Keratinocyte (primary cell): ENCODE results near the gene EN2. TPM values are rescaled to one million over a fixed set of nuclear protein-coding genes. Genes with fewer than 3 reads are reported as not detected.

Source experiments
- DNase-seq: peaks from one replicate; pipeline ENCODE4 v3.0.0-alpha.2; 2011; ENCODE audit warnings: low read depth, missing footprints, low spot score
- FAIRE-seq: peaks from 2 replicates; lab custom pipeline; 2011; peaks lifted over from hg19 to GRCh38; lab: Jason Lieb, UNC
- H2AFZ ChIP-seq: 2 replicates; pipeline ENCODE4 v1.6.0; 2012; ENCODE audit warnings: low read length, control low read depth, inconsistent platforms; ENCODE audit not compliant: control insufficient read depth
- H3K27ac ChIP-seq: 2 replicates; pipeline ENCODE4 v1.5.1; 2011; ENCODE audit warnings: low read length; ENCODE audit not compliant: control insufficient read depth, insufficient read depth
- H3K27me3 ChIP-seq: 3 replicates; pipeline ENCODE4 v1.6.0; 2011; ENCODE audit warnings: low read length; ENCODE audit not compliant: control insufficient read depth, insufficient read depth; ENCODE audit errors: extremely low read depth
- H3K36me3 ChIP-seq, 2 experiments: 2 replicates in 1 of 2; 3 replicates in 1 of 2; pipeline ENCODE4 v1.5.1; 2011; ENCODE audit warnings: low read length in 2 of 2, mild to moderate bottlenecking in 1 of 2; ENCODE audit not compliant: control insufficient read depth in 2 of 2, insufficient read depth in 2 of 2; ENCODE audit errors: extremely low read depth in 1 of 2
- H3K4me1 ChIP-seq: 3 replicates; pipeline ENCODE4 v1.5.1; 2011; ENCODE audit warnings: low read length; ENCODE audit not compliant: control insufficient read depth, insufficient read depth; ENCODE audit errors: extremely low read depth
- H3K4me2 ChIP-seq: 3 replicates; pipeline ENCODE4 v1.6.0; 2011; ENCODE audit warnings: low read depth, low read length; ENCODE audit not compliant: control insufficient read depth, insufficient read depth; ENCODE audit errors: extremely low read depth
- H3K4me3 ChIP-seq, 3 experiments: fragments of 200-600 bp in 1 of 3; sonication (generic) in 1 of 3; 2 replicates in 2 of 3; 3 replicates in 1 of 3; pipeline ENCODE4 v1.5.1; 2011 to 2016; ENCODE audit warnings: low read length in 3 of 3, mild to moderate bottlenecking in 3 of 3, control low read depth in 2 of 3, inconsistent platforms in 1 of 3, low read depth in 1 of 3, mixed read lengths in 1 of 3, mixed run types in 1 of 3, moderate library complexity in 1 of 3; ENCODE audit not compliant: control insufficient read depth in 2 of 3, insufficient read depth in 2 of 3; ENCODE audit errors: extremely low read depth in 1 of 3
- H3K79me2 ChIP-seq: 2 replicates; pipeline ENCODE4 v1.6.0; 2012; ENCODE audit warnings: low read length; ENCODE audit not compliant: control insufficient read depth, insufficient read depth
- H3K9ac ChIP-seq: 3 replicates; pipeline ENCODE4 v1.6.0; 2011; ENCODE audit warnings: low read length; ENCODE audit not compliant: control insufficient read depth, insufficient read depth; ENCODE audit errors: extremely low read depth
- H3K9me1 ChIP-seq: 3 replicates; pipeline ENCODE4 v1.6.0; 2011; ENCODE audit warnings: low read length; ENCODE audit not compliant: control insufficient read depth, insufficient read depth; ENCODE audit errors: extremely low read depth
- H3K9me3 ChIP-seq: 2 replicates; pipeline ENCODE4 v1.5.1; 2012; ENCODE audit warnings: low read depth, low read length; ENCODE audit not compliant: control insufficient read depth
- H4K20me1 ChIP-seq: 3 replicates; pipeline ENCODE4 v1.6.0; 2011; ENCODE audit warnings: low read length; ENCODE audit not compliant: control insufficient read depth, insufficient read depth; ENCODE audit errors: extremely low read depth
- CTCF ChIP-seq, 3 experiments: IDR thresholded peaks in 1 of 3; conservative IDR thresholded peaks in 1 of 3; optimal IDR thresholded peaks in 1 of 3; 2 replicates in 2 of 3; 3 replicates in 1 of 3; pipeline versions ENCODE3 to v1.5.1; 2011; ENCODE audit warnings: low read length in 3 of 3, mild to moderate bottlenecking in 3 of 3, moderate library complexity in 2 of 3, control low read depth in 1 of 3, inconsistent platforms in 1 of 3; ENCODE audit not compliant: insufficient read depth in 2 of 3; ENCODE audit errors: extremely low read depth in 1 of 3
- EZH2 ChIP-seq: IDR thresholded peaks from one replicate; pipeline ENCODE4 v1.6.1; 2012; ENCODE audit warnings: inconsistent platforms, mild to moderate bottlenecking, low read length, moderate library complexity
- dilution Hi-C: fragments of 300-500 bp; cut with MboI; formaldehyde crosslinking; loops from one replicate; pipeline ENCODE4 v1.7.0; 2020; ENCODE audit warnings: low sequenced_read_pairs; ENCODE audit not compliant: extremely low pct_ligation_motif_present
- polyA plus RNA-seq, 5 experiments: library from polyadenylated mRNA; depleted of rRNA in 3 of 5; stranded (reverse) in 3 of 5; stranded (forward) in 1 of 5; unstranded in 1 of 5; fragments of >200 nt; gene quantifications; 1 replicate in 1 of 5; 2 replicates in 3 of 5; 3 replicates in 1 of 5; pipeline versions ENCODE4 v1.2.1 to v1.2.3, GENCODE V29; 2011 to 2012; ENCODE audit warnings: missing spikeins in 2 of 5, low read depth in 1 of 5, low replicate concordance in 1 of 5

The EN2 gene
- polyA plus RNA-seq, 1 donor (not counting 4 experiments of a cell fraction or from before 2014, with no cell fraction given) = 0.05 TPM

GRCh38 chr7:155489158-155489840, 31.4 kb downstream of the EN2 start:
- Histone ChIP-seq H3K9me3 (no peaks in the 10 kb centered on the region), H3K9me1 (no peaks in the 10 kb centered on the region), H3K79me2 (no peaks in the 10 kb centered on the region), H3K27ac (no peak overlapping the region), H2AFZ (no peak overlapping the region), H4K20me1 (no peaks in the 10 kb centered on the region), H3K27me3 (peaks cover 14% of the 10 kb centered on the region), H3K4me3 (no peak overlapping the region), H3K9ac (no peak overlapping the region), H3K4me2 (no peak overlapping the region), H3K4me1 (no peaks in the 10 kb centered on the region), H3K36me3 (no peaks in the 10 kb centered on the region)
- FAIRE-seq (no peak), DNase-seq (no peak)
- dilution Hi-C loops = no loop called here
- TF ChIP-seq EZH2 (no peak), CTCF (optimal IDR thresholded peaks at IDR 0.05 in 1 of 3, IDR thresholded peaks at IDR 0.05 in 1 of 3, conservative IDR thresholded peaks at IDR 0.05 in 1 of 3; ENCODE audit: extremely low read depth in 1 of 3, insufficient read depth in 2 of 3, low read length in 3 of 3) (no peak)

GRCh38 chr7:155489862-155490696, 32.1 kb downstream of the EN2 start:
- H3K36me3 ChIP-seq = no peaks in the 10 kb centered on the region
- TF ChIP-seq EZH2 = no peak
- TF ChIP-seq CTCF (optimal IDR thresholded peaks at IDR 0.05 in 1 of 3, IDR thresholded peaks at IDR 0.05 in 1 of 3, conservative IDR thresholded peaks at IDR 0.05 in 1 of 3; ENCODE audit: extremely low read depth in 1 of 3, insufficient read depth in 2 of 3, low read length in 3 of 3) = no peak
- H3K4me3 ChIP-seq = no peak overlapping the region
- no peaks in the 10 kb centered on the region for H3K9me1 ChIP-seq
- peak overlapping the region; percentile 11 for H3K4me2 ChIP-seq
- dilution Hi-C loops = no loop called here
- H3K79me2 ChIP-seq = no peaks in the 10 kb centered on the region
- no peak overlapping the region for H3K27ac ChIP-seq
- H3K27me3 ChIP-seq = peaks cover 9% of the 10 kb centered on the region
- DNase-seq (no peak), FAIRE-seq (no peak)
- no peaks in the 10 kb centered on the region for H4K20me1 ChIP-seq
- no peaks in the 10 kb centered on the region for H3K4me1 ChIP-seq
- H3K9me3 ChIP-seq = no peaks in the 10 kb centered on the region
- peak overlapping the region; percentile 70 for H2AFZ ChIP-seq
- H3K9ac ChIP-seq = no peak overlapping the region
